Measurements from ENCODE around the gene ARL10. TPM values are rescaled to one million over a fixed set of nuclear protein-coding genes. Genes with fewer than 3 reads are reported as not detected.

The ARL10 gene, protein sequence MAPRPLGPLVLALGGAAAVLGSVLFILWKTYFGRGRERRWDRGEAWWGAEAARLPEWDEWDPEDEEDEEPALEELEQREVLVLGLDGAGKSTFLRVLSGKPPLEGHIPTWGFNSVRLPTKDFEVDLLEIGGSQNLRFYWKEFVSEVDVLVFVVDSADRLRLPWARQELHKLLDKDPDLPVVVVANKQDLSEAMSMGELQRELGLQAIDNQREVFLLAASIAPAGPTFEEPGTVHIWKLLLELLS
- total RNA-seq (2022; extraction: Qiagen RNA extraction), result 0.47 to 0.97 TPM (median 0.53 TPM) in 5 replicates

DNA sequence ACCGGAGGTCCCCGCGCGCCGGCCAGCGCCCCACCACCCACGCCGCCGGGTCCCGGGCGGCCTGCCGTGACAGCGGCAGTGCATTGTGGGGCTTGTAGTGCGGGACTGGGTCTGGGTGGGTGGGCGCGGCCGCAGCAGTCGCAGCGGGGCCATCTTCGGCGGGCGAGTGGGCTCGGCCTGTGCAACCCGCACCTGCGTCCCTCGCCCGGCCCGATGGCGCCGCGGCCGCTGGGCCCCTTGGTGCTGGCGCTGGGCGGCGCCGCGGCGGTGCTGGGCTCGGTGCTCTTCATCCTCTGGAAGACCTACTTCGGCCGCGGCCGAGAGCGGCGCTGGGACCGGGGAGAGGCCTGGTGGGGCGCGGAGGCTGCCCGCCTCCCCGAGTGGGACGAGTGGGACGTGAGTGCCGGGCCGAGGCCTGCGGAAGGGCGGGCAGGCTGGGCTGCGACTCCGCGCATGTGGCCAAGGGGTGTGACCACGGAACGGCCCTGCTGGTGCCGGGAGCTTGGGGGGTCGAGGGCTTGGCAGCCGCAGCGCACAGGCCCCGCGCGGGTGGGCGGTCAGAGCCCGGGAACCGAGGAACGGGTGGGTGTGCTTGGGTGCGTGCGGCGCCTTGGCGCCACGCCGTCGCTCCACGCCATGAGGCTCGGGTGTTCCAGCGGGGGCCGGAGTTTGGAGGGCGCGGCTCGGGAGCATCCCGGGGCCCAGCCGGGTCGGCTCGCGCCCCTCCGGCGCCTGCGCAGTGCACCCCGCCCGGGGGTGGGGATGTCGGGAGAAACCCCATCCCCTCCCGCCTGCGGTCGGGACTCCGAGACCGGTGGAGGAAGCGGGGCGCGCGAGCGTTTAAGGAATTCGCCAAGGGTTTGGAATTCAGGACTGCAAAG lies at the start of gene ARL10:
Gene ARL10 (plus strand): TSS at position 137 of the 881 bp plus-strand sequence. CDS start 77 bp downstream, at position 214.

DNA sequence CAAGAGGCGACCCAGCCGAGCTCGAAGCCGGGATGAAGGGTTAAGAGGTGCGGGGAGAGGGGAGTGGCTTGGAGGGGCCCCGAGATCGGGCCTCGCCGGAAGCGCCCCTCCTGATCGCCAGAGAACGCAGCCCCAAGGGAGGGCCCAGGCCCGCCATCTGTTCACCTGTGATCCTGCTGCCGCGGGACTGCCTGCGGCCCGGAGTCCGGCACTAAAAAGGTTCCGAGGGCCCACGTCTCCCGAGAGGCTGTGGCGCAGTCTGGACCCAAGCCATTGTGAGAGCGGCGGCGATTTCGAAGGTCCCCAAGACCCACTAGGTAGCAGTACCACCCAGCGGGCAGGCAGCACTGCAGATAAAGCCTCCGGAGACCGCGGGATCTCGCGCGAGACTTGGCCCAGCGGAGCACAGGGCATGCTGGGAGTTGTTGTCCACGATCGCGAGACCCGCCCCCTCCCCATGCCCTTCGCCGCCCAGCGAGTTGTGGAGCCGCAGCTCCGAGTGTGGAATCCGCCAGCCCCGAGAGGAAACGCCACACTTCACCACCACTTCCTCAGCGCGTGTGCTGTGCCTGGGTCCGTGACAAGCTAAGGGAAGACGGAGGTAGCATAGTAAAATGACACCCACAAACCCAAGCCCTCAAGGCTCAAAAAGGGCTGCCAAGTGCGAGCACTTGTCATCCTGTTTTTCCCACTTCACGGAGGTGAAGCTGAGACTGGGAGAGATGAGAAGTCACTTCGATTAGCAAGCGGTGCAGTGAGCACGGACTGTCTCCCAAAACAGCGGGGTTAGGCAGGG lies 3.7 kb upstream of the ARL10 start, which contains the start of gene KIAA1191:
Gene KIAA1191 (minus strand): TSS at position 328 of the 796 bp plus-strand sequence. CDS start 2,256 bp downstream, outside the sequence.

DNA sequence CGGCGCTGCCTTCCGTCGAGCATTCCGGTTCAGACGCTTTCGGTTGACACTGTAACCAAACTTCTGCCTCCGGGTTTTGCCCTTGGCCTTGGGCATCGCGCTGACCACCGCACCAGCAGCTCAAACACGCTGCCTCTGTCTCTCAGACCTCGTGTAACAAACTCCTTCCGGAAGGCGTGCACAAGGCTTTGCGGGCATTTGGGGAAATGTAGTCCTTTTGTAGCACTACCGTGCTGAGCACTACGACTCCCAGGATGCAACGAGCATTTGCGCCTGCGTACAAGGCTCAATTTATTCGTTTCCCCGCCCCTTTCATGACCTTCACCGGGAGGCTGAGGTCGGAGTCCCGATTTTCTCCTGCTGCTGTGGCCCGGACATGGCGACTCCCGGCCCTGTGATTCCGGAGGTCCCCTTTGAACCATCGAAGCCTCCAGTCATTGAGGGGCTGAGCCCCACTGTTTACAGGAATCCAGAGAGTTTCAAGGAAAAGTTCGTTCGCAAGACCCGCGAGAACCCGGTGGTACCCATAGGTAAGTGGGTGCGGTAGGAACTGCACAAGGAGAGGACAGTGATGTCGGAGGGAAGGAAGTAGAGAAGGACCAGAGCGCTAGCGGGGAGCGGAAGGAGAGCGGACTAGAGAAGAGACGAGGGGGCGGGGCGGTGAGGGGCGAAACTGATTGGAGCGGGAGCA lies 23.3 kb downstream of the ARL10 start, which contains the start of the genes HIGD2A and NOP16:
Gene HIGD2A (plus strand): TSS at position 308 of the 691 bp plus-strand sequence. CDS start 69 bp downstream, at position 377.
Gene NOP16 (minus strand): TSS at position 155 of the 691 bp plus-strand sequence. CDS start 59 bp downstream, at position 96.

DNA sequence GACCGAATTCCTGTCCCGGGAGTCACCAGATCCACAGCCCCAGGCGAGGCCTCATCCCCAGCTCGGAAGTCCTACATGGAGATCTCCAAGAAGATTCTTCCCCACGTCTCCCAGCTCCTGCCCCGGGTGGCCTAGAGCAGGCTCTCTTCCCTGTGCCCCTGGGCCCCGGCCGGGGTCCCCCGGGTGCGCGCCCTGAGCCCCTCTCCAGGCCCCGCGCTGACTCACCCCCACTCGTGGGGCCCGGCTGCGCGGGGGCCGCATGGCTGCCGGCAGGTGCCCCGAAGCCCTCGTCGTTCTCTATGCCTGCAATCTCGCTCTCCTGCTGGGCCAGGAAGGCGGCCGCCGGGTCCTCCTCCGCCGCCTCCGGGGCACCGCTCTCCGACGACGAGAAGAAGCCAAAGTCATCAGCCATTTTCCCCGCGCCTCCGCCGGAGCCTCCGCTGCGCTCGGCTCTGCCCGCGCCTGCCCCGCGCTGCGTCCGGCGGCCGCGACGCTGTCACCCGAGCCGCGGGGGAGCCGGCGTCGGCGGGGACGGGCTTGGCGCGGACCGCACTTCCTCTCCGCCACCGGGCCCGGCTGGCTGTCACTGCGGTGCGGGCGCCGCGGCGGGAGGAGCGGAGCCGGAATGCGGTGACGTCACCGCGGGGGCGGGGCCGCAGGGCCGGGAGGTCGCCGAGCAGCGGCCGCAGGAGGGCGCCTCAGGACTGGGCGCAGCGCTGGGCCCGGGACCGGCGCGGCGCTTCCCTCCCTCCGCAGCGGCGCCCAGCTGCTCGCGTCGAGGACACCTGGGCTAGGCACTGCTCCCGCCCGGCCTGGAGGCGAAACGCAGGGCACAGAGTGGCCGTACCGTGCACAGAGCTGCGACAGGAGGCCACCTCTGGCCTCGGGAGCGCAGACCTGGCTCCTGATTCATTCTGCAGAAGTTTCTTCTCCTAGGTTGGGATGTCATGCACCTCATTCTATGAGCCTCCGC lies 51.0 kb downstream of the ARL10 start, which contains the start of gene CLTB:
Gene CLTB (minus strand): TSS at position 588 of the 973 bp plus-strand sequence. CDS start 176 bp downstream, at position 412.

Other genes starting within 250 kb of the ARL10 start
- 14.1 to 19.0 TPM (median 16.4 TPM) in 5 replicates for gene SIMC1, start 127.1 kb upstream of the ARL10 start, total RNA-seq (2022; extraction: Qiagen RNA extraction)
- gene KIAA1191, start 3.7 kb upstream of the ARL10 start, total RNA-seq (2022; extraction: Qiagen RNA extraction), result 76.4 to 94.0 TPM (median 92.3 TPM) in 5 replicates
- 121 to 129 TPM (median 127 TPM) in 5 replicates for gene NOP16, start 23.1 kb downstream of the ARL10 start, total RNA-seq (2022; extraction: Qiagen RNA extraction)
- 239 to 292 TPM (median 247 TPM) in 5 replicates for gene HIGD2A, start 23.3 kb downstream of the ARL10 start, total RNA-seq (2022; extraction: Qiagen RNA extraction)
- gene CLTB, start 51.1 kb downstream of the ARL10 start, total RNA-seq (2022; extraction: Qiagen RNA extraction), result 111 to 172 TPM (median 168 TPM) in 5 replicates
- 48.5 to 54.4 TPM (median 50.7 TPM) in 5 replicates for gene FAF2, start 82.9 kb downstream of the ARL10 start, total RNA-seq (2022; extraction: Qiagen RNA extraction)
- 20.4 to 40.3 TPM (median 35.2 TPM) in 5 replicates for gene RNF44, start 171.9 kb downstream of the ARL10 start, total RNA-seq (2022; extraction: Qiagen RNA extraction)
- 0.05 to 0.33 TPM (median 0.13 TPM) in 5 replicates for gene CDHR2, start 183.9 kb downstream of the ARL10 start, total RNA-seq (2022; extraction: Qiagen RNA extraction)
- gene GPRIN1, start 244.7 kb downstream of the ARL10 start, total RNA-seq (2022; extraction: Qiagen RNA extraction), result 8.1 to 10.1 TPM (median 9.3 TPM) in 5 replicates